NCI-H2196 (cell line): ENCODE results near the gene MGST3.
"Not testable (repeated sequence)": the region's sequence is repeated elsewhere in the genome, so short reads cannot be mapped to it uniquely, and the experiment has no call there.

Source experiments
- DNase-seq: peaks from one replicate; lab custom pipeline; 2025; ENCODE audit not compliant: unreplicated experiment; lab: John Stamatoyannopoulos, UW

Gene MGST3

DNA sequence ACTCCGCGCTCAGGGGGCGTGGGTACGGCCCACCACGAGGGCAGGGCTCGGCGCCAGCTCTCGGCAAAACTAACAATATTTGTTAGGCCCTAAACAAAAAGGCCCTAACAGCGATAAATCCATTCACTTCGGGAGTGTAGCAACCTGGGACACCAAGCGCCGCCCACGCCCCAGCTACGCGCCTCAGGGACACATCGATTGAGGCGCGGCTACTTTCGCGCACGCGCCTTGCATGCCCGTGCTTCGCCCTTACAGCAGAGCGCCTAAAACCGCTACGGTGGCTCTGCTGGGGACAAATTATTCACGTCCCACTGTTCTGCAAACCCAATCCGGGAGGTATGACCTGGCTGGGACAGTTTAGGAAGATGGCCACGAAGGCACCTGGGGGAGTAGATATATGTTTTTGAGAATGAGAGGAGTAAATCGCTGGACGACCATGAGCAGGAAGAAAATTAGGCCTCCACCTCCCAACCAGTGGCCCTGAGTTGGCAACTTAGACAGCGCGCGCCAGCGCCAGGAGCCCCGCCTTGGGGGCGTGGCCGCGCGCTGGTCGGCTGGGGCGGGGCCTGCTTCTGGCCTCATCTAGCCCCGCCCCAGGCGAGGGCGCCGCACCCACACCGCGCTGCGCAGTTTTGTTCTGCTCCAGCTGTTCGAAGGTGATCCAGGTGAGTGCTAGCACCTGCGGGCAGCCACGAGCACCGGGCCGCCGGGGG lies at the start of gene MGST3:
Gene MGST3, plus strand, starts transcription at position 606 of the 713 bp plus-strand sequence. CDS start 18,614 bp downstream, outside the sequence.
- DNase-seq: peak; percentile 97

DNA sequence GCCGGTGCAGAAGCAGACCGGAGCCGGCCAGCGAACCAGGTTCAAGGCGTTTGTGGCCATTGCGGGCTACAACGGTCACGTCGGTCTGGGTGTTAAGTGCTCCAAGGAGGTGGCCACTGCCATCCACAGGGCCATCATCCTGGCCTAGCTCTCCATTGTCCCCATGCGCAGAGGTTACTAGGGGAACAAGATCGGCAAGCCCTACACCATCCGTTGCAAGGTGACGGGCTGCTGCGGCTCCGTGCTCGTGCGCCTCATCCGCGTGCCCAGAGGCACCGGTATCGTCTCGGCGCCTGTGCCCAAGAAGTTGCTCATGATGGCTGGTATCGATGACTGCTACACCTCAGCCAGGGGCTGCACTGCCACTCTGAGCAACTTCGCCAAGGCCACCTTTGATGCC lies 49.1 kb upstream of the MGST3 start:
- no peak for DNase-seq

DNA sequence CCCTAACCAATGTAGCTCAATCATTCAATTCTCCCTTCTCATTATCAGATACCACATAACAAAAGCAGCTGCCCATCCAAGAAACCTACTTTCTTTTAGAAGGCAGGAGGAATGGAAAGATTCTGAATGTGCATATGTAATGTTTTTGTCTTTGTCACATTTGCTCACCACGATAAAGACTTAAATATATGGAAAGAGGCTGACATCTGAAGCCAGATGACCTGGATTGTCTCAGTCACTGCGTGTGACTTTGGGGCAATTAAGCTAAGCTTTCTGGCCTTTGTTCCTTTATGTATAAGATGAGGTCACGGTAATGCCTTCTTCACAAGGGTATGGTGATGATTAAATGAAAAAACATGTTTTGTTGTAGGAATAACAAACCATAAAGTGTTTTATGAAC lies 44.6 kb upstream of the MGST3 start:
- DNase-seq: no peak

DNA sequence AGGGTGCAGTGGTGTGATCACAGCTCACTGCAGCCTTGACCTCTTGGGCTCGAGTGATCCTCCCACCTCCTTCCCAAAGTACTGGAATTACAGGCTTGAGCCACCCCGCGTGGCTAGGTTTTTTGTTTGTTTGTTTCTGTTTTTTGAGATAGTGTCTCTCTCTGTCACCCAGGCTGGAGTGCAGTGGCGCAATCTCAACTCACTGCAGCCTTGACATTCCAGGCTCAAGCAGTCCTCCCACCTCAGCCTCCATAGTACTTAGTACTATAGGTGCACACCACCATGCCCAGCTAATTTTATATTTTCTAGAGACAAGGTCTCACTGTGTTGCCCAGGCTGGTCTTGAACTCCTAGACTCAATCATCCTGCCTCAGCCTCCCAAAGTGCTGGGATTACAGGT lies 39.6 kb upstream of the MGST3 start:
- not testable (repeated sequence) for DNase-seq

DNA sequence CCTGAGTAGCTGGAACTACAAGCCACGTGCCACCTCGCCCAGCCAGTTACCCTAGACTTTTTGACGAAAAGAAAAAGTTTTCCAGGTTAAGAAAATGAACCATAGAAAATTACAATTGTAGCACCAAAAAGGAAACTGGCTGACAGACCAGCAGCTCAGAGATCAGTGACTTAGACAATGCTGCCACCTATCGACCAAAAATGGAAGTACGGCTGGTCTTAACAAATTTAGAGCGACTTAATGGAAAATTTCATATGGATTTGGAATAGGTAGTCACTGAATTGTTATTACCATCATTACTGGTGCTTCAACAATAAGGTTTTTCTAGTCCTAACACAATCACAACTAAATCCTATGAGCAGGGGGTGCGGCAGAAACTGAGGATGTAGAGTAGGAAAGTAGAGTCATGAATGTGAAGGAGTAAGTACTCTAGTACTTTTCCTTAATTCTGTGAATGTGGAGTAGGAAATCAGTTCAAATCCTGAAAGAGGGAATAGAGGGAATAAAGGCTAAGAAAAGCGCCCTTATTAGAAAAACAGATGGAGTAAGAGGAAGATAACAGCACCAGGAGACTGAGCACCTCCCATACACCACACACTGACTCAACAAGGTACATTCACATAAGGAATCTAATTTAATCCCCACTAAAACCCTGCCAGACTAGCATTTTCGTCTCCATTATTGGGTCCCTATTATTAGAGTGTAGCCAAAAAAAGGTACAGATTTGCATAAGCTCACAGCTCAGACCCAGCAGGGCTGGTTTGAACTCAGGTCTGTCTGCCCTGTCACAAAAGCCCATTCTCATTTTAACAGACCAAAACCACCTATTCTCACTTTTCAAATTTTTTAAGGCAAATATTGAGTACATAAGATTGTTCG lies 37.9 kb upstream of the MGST3 start:
- DNase-seq: peak; percentile 83

DNA sequence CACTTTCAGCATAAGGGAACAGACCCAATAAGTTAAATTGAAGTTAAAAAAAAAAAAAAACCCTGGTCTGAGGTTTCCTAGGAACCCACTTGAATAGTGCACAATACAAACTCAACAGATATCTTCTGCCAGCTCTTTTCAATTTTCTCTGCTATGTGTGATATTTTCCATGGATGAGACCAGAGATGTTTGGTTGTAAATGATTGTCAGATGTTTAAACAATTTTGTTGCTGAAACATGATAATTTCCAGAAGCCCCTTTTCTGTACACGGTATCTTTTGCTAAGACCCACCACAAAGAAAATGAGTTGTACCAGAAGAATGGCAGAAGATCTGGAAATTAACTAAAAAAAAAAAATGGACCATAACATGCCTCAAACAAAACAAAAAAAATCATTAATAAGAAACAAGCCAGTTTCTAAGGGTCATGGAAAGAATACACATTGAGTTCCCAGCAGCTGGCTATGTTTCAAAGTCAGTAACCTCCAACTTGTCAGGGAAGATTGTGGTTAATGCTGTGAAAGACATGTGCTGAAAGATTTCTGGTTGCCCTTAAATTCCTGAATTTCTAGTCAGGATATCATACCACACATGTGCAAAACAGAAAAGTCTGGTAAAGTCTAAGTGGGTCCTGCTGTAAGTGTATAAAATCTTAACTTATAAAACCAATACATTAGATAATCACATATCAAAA lies 35.6 kb upstream of the MGST3 start:
- no peak for DNase-seq

DNA sequence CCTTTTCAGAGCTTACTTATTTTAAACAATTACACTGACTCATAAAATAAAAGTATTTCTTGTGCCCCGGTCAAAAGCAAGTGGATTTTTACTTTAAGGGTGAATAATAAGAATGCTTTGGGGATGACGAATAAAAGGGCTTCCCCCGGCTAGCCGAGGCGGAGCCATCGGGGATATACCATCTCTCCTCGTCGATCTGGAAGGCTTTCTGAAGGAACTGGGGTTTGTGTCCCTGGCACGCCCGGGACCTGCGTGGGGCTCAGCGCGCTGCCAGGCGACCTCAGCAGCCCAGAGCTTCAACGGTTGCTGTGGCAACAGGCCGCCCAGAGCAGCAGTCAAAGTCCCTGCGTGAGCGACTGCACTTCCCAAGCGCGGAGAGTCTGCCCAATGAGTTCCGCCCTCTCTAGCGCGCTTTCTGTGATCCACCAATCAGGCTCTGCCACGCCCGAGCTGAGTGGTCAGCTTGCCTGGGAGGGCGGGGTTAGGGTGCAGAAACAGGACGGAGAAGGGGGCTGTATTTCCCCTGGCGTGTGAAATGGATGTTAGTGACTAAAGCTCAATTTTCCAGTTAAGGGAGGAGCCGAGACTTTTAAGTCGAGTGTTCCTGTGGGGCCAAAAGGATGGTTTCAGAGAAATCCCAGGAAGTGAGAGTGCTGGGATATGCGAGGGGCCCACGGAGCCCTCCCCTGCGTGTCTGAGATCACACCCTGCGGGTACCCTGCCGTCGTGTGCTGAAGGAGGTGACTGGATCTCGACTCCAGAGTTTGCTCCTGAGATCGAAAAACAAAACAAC lies 33.0 kb upstream of the MGST3 start:
- DNase-seq: peak; percentile 95

DNA sequence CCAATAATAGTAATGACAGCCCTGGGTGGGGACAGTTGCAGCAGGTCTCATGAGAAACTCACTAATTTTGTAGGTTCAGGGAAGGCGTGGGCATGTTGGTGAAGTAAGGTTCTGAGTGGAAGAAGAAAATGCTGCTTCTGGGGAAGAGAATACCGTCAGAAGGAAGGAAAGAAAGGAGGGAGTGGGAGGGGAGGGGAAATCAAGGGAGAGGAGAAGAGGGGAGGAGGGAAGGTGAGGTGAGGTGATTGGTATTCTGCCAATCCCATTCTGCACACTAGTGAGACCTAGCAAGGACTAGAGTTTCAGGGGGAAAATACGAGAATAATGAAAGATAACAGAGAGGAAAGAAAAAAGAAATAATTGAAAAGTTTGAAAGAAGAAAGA lies 32.4 kb upstream of the MGST3 start:
- peak; percentile 28 for DNase-seq

DNA sequence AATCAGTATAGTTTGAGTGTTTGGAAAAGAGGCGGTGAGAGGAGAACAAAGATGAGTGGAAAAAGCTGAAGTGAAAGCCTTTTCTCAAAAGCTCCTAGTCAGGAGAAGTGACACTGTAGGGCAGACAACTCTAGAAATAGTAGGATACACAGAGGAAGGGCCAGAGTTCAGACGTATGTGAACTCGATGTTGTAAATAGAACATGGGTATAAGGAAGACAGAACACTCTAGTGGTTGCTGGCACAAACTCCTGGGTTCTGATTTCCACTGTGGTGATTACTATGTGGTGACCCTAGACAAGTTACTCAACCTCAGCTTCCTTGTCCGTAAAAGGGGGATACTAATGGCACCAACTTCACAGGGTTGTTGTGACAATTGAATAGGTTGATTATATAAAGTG lies 30.2 kb upstream of the MGST3 start:
- no peak for DNase-seq

DNA sequence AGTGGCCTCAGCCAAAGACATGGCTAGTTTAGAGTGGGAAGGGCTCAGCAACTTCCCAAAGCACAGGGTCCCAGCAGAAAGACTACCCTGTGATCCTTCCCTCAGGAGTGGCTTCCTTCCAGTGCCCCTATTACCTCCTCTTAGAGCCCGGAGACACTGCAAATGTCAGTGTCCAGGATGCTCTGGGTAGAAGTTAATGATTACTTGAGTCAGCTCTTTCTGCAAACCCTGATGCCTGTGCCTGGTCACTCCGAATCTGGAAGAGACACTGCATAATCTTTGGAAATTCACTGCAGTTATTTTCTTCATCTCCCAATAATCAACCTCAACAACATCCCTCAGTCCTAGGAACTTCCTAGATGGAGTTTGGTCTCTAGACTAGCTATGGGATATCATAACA lies 27.2 kb upstream of the MGST3 start:
- DNase-seq: no peak

DNA sequence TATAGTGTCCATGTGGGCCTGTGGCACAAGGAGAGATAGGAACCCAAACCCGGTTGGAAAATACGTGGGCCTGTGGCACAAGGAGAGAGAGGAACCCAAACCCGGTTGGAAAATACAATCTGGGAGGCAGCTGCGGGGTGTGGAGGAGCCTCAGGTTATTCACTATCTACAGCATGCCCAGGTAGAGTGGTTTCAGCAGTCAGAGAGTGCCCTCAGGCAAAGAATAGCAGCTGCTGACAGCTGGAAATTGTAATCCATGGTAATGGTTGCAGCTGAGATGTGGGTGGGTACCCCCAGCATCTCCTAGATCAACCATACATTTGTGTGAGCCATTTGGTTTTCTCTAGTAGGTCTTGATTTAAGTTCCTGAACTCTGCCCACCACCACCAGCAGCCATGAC lies 25.8 kb upstream of the MGST3 start:
- no peak for DNase-seq

DNA sequence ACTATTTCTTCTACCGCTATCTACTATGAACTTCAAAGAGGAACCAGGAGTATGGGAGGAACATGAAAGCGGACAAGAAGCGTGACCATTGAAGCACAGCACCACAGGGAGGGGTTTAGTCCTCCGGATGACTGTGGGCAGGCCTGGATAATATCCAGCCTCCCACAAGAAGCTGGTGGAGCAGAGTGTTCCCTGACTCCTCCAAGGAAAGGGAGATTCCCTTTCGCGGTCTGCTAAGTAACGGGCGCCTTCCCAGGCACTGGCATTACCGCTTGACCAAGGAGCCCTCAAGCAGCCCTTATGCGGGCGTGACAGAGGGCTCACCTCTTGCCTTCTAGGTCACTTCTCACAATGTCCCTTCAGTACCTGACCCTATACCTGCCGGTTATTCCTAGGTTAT lies 24.4 kb upstream of the MGST3 start:
- DNase-seq: not testable (repeated sequence)

DNA sequence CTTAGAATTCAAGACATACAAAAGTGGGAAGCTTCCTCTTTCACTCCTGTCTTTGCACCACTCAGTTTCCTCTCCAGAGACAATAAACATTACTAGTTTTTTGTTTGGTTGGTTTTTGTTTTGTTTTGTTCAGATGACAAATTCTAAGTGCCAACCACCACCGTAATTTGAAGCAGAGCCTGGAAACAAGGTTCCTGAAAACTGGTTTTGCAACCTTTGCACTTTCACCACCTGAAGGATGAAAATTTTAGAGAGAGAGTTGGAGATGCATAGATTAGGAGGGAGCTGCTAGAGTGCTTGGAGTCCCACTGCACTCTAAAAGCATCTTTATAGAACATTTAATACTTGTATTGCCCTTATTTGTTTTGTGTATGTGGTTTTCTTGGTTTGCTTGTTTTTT lies 20.2 kb upstream of the MGST3 start:
- no peak for DNase-seq

DNA sequence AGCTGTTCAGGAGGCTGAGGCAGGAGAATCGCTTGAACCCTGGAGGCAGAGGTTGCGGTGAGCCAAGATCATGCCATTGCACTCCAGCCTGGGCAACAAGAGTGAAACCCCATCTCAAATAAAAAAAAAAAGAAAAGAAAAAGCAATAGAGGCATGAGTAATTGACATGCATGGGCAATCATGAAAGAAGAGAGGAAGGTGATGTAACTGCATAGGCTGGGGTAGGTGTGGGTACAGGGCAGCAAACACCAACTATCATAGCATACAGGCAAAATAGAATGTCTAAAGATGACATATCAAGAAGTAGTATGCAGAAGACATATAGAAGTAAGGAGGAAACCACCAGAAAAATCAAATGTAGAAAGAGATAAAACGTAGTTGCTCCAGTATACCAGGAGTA lies 19.0 kb upstream of the MGST3 start:
- DNase-seq: no peak

DNA sequence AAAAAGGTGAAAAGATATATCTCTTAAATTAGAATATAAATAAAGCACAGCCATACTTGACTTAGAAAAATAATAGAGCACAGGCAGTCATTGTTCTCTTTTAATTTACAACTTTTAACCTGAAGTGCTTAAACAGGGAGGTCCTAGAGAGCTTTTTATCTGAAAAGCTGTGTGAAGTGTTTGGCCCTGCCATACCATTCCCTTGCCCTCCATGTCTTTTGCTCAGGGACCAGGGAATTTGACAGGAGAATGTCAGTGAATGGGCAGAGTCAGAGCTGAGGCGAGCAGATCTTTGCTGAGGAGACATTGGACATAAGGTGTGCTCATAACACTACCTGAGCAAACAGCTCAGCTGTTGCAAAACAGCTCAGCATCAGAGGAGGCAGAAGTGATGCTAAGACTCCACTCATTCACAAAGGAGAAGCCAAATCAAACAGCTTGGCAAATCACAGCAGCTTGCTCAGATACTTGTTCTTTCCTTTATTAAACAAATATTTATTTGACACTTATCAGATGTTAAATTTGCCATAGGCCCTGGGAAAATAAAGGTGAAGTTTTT lies 14.9 kb upstream of the MGST3 start:
- DNase-seq: no peak

DNA sequence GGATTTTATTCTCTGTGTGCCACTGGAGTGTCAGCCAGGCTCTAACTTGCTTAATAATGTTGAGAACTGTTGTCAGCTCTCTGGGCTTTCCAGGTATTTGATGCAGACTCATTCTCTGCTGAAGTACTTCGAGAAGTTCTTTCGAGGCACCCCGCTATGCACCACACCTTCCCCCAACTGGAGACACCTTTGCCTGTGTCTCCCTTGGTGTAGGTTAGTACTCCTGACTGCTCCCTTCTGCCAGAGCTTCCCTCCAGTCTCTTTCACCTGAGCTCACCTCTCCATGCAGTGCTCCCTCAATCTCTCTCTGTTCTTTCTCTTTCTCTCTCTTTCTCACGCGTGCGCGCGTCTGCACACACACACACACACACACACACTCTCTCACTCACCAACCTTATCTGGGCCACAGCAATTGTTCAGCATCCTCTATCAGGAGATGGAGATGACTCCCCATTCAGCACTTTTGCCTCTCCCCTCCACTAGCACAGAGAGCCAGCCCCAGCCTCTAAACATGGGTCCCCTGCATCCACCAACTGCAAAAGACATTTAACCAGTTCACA lies 14.0 kb upstream of the MGST3 start:
- no peak for DNase-seq

DNA sequence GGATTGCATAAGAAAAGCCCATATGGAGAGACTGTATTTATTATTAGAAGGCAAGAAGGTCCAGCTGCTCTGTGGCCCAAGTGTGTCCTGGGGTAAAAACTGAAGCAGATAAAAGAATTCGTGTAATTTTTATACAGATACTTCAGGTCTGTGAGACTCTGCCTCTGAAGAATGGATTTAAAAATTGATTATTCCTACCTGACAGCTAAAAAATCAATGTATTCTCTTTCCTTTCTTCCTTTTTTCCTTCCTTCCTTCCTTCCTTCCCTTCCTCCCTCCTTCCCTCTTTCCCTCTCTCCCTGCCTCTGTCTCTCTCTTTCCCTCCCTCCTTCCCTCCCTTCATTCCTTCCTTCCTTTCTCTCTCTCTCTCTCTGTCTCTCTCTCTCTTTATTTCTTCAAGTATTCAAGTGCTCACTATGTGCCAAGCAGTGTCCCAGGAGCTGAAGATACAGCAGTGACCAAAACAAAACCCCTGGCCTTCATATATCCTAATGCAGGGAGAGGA lies 11.3 kb upstream of the MGST3 start:
- DNase-seq: no peak

DNA sequence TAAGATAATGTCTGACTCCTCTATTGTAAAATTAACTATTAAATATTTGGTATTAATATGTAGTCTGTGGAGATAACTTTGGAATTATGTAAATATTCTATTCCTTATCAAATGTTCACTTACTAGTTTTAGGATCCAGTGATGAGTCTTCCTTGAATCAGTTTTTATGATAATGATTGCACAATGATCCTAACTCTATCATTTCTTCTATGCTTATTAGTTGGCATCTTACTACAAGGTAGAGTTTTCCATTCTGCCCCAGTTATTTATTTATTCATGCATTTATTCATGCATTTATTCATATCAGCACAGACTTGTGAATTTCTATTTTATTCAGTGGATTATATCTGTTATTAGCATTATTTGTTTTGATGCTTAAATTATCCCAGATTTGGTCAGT lies 7.4 kb upstream of the MGST3 start:
- DNase-seq: no peak

DNA sequence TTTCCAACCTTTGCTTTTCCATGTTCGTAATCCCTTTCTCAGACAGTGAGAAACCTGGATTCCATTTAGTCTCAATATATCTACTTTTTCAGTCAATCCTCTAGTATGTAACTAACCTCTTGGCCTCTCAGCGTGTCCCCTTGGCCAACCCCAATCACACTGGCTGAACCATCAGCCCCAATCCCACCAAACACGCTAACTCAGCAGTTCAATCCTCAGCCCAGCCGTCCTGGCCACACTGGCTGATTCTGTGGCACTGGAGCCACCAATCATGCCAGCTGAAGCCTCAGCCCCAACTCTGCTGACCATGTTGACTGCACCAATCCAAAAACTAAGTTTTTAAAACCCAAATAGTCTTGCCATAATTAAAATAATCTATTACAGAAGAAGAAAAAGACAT lies 6.6 kb upstream of the MGST3 start:
- DNase-seq: no peak

DNA sequence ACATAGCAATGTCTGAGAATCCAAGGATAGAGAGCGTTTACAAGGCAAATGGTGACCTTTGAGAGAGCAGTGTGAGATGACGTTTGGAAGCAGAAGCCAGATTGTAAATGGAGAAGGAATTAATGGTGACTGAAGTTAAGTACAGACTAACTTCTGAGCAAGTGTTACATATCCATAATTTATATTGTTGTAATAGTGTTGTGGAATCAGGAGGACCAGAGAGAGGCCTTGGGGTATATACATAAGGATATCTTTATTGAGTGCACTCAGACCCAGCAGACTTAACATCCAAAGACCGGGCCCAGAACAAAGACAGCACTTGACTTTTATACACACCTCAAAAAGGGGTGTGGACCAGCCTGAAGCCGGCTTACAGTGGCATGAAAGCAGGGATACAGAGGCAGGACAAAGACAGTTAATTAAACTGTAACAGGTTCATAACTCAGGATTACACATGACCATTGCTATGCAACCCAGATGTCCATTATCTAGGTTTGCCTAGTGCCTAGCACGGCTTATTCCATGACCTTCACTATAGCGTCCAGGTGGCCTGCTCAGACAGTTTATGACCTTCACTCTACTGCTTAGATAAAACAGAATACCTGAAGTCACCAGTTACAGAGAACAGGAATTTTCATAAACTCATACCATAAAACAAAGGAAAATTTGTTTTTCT lies 2.7 kb upstream of the MGST3 start:
- DNase-seq: no peak
